ENCODE data around the gene NEK2. TPM values are rescaled to one million over a fixed set of nuclear protein-coding genes. Genes with fewer than 3 reads are reported as not detected.
A peak's percentile ranks its signal among the peaks of the same experiment; 100 is the strongest.

NEK2 gene
- total and polyA plus RNA-seq, 2 of the 13 experiments (the other 11 are each of a cell fraction or from before 2014, with no cell fraction given) = 10.9 to 40.8 TPM

- TF ChIP-seq PRDM15 (CRISPR knock-in tag; IDR thresholded peaks at IDR 0.05) = no peak
- TF ChIP-seq ZNF709 (CRISPR knock-in tag; IDR thresholded peaks at IDR 0.05) = no peak
- peak; percentile 46; the same call in 1 of the 2 replicates for TF ChIP-seq ZMYM3 (CRISPR knock-in tag; IDR thresholded peaks at IDR 0.05)
- TF ChIP-seq PAF1 (CRISPR knock-in tag; IDR thresholded peaks at IDR 0.05) = no peak
- peak; percentile 74; the same call in 1 of the 2 replicates for TF ChIP-seq ZNF589 (CRISPR knock-in tag; conservative IDR thresholded peaks at IDR 0.05)
- TF ChIP-seq RXRA (CRISPR knock-in tag; IDR thresholded peaks at IDR 0.05) = peak; percentile 100
- TF ChIP-seq STAG1 (CRISPR knock-in tag; IDR thresholded peaks at IDR 0.05) = peak; percentile 19
- TF ChIP-seq ZNF224 (CRISPR knock-in tag; IDR thresholded peaks at IDR 0.05) = 0 out of 2 replicates have a peak, but pooled peaks have one; percentile 35
- peak; percentile 95 for TF ChIP-seq RERE (CRISPR knock-in tag; IDR thresholded peaks at IDR 0.05; ENCODE audit: low read depth)
- peak; percentile 89 for TF ChIP-seq KDM3A (CRISPR knock-in tag; IDR thresholded peaks at IDR 0.05; ENCODE audit: low read depth)
- TF ChIP-seq MYNN (CRISPR knock-in tag; IDR thresholded peaks at IDR 0.05; ENCODE audit: low read depth) = no peak
- peak; percentile 93 for TF ChIP-seq ZXDC (CRISPR knock-in tag; IDR thresholded peaks at IDR 0.05)
- peak; percentile 100 for TF ChIP-seq RARA (CRISPR knock-in tag; IDR thresholded peaks at IDR 0.05)
- TF ChIP-seq SP140L (CRISPR knock-in tag; IDR thresholded peaks at IDR 0.05; ENCODE audit: borderline replicate concordance) = no peak
Measured at GRCh38 chr1:211643324-211644212, 31.9 kb downstream of the NEK2 start (continued).

Data from HepG2 (cell line).